Measurements from ENCODE around the gene ZC3HAV1. TPM values are rescaled to one million over a fixed set of nuclear protein-coding genes. Genes with fewer than 3 reads are reported as not detected.
"Not testable (repeated sequence)": the region's sequence is repeated elsewhere in the genome, so short reads cannot be mapped to it uniquely, and the experiment has no call there.

Gene ZC3HAV1
- total RNA-seq, 1 donor from 2014 or later: 6.5 TPM

DNA sequence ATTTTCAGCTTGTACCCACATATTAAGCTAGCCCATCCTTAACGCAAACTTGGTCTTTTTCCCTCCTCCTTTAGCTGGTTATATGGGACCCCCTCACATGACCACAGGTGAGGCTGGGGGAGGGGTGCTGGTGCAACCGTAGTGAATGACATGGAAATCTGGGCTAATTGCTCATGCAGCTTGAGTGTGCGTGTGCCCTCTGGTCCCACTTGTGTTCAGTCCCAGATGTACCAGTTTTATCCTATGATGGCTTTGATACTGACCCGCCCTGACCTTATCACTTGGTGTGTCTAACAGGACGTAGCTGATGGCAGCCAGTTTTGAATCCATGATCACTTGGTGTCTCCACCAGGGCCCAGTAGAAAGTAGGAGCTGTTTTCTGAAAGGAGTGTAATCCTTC lies 5.1 kb upstream of the ZC3HAV1 start:
- ATAC-seq (ENCODE audit: poor library complexity) (no peak), DNase-seq (no peak)
- intact Hi-C loops (cut with DNase I): no loop called here

DNA sequence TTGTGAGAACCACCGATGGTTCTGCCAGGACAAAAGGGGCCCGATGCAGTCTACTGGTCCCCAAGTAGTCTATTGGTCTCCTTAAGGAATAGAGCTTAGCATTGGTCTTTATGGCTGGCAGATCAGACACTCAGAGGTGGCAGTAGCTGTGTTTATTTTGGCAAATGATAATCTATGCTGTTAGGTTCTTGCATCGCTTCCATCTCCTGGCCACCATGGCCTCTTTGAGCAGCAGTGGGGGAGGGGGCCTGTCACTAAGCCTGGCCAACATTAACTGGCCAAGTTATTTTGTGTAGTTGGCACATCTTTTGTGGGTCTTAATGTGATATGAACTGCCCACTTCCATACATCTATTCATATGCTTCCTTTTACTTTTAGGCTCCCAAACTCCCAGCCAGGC lies 4.5 kb upstream of the ZC3HAV1 start:
- ATAC-seq (ENCODE audit: poor library complexity): no peak
- DNase-seq: no peak
- intact Hi-C loops (cut with DNase I): no loop called here

DNA sequence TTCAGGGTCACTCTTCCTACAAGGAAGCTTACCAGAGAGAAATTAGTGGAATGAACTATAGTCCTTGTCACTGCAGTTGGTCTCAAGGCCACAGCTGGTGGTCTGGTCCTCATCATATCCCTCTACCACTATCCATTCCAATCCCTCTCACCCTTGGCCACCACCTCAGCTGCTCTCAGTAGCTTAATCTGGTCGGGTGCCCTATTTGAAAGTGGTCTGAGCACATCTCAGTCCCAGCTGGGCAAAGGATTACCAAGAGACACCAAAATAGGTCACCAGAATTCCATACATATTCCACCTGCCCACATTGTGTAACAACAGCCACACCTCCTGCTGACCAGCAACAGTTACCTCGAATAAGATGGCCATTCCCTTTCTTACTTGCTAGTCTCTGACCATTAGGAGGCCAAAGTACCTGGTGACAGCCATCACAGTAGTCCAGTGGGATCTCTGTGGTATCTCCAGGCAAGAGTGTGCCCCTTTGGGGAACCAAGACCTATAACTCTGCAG lies 3.3 kb upstream of the ZC3HAV1 start:
- intact Hi-C loops (cut with DNase I): no loop called here
- DNase-seq (no peak), ATAC-seq (ENCODE audit: poor library complexity) (no peak)

DNA sequence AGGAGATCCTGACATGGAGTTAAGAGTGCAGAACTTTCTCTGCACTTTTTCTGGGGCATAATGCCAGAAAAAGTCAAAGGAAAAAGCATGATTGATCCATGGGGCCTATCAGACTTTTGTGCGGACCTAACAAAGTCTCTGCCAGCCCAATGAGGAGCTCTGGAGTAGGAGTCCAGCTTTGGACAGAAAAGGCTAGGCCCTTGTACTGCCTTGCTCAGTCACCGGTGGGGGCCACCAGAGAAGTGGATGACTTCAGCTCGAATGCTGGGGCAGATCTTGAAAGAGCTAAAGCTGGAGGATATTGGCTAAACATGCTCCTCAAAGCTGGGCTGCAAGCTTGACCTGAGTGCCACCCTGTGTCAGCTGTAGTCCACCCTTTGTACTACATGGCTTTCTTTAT lies 2.8 kb upstream of the ZC3HAV1 start:
- intact Hi-C loops (cut with DNase I): no loop called here
- DNase-seq: no peak
- no peak for ATAC-seq (ENCODE audit: poor library complexity)

DNA sequence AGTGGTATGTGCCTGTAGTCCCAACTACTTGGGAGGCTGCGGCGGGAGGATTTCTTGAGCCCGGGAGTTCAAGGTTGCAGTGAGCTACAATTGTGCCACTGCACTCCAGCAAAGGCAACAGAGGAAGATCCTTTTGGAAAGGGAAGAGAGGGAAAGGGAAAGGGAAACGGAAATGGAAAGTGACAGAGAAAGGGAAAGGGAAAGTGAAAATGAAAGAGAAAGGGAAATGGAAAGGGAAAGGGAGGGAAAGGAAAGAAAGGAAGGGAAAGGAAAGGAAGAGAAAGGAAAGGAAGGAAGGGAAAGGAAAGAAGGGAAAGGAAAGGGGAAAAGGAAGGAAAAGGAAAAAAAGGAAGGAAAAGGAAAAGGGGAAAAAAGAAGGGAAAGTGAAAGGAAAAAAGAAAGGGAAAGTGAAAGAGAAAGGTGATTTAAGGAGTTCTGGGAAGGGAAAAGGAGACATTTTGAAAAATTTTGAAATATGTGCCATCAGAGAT lies 2.3 kb upstream of the ZC3HAV1 start:
- ATAC-seq (ENCODE audit: poor library complexity) (no peak), DNase-seq (no peak)
- intact Hi-C loops (cut with DNase I): no loop called here

DNA sequence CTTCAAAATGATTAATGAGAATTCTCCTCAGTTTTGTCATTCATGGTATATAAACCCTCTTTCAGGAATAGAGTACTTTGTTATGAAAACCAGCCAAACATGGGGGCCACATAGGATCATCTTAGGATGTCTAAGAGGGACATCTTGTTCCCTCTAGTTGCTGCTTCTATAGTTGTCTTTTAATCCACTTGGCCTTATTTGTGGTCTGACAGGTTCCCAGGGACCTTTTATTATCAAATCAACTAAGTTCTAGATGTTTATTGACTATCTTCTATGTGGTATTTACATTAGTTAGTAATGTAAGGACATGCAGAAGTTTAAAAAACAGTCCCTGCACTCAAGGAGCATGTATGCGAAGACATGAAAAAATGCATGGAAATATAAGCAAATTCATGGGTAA lies 1.6 kb upstream of the ZC3HAV1 start:
- no peak for DNase-seq
- intact Hi-C loops (cut with DNase I): no loop called here
- no peak for ATAC-seq (ENCODE audit: poor library complexity)

DNA sequence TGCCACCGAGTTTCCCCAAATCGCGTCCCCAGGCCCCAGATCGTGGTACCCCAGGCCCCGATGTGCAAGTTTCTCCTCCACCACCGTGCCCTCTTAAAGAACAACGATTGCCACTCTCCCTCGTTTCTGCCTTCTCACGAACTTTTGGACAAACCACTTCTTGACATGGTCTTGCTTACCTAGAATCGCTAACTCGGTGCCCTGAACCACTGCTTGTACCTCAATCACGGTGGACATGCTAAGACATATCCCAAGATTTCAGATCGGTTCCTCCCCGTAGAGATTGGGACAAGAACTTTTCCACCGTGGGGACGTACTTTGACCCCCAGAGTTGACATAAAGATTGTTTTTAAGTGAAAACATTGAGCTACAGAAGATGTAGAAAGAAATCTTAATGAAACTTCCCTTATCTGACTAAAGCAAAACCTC lies 477 bp upstream of the ZC3HAV1 start:
- intact Hi-C loops (cut with DNase I): no loop called here
- no peak for ATAC-seq (ENCODE audit: poor library complexity)
- no peak for DNase-seq

DNA sequence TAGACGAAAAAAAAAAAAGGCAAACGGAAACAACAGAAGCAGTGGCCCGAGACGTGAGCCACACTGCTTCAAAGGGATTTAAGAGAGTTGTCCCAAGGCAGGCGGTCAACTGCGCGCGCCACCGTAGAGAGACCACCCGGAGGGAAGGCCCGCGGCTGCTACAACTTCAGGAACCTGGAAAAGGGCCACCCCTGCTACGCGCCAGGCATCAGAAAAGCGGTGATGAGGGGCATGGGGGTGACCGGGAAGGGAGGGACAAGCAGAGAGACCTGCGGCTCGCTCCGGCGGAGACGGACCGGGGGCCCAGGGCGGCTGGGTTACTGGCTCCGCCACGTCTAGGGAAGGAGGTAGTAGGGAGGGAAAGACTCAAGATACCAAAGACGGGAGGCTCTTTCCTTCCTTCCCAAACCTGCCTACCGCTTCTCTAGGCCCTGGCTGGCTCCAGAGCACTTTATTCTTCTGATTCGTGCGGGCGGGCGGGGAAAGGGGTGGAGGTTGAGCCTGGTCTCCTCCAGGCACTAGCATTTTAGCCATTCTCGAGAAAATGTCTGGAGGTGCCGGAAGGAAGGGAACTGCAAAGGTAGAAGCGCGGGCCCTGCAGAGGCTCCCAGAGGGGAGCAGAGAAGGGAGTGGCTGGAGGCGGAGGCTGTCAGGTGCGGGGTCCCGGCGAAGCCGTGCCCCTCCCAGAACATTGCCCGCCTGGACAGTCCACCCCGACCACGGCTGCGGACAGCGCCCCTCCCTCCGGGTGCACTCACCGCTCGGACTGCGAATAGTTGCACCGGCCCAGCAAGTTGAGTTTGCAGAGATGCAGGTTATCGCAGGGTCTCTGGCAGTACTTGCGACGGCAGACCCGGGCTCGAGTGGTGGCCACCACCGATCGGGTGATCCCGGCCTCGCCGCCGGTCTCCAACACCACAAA lies 993 bp downstream of the ZC3HAV1 start:
- DNase-seq: peak; percentile 61
- ATAC-seq (ENCODE audit: poor library complexity): peak; percentile 32
- intact Hi-C loops (cut with DNase I): no loop called here

DNA sequence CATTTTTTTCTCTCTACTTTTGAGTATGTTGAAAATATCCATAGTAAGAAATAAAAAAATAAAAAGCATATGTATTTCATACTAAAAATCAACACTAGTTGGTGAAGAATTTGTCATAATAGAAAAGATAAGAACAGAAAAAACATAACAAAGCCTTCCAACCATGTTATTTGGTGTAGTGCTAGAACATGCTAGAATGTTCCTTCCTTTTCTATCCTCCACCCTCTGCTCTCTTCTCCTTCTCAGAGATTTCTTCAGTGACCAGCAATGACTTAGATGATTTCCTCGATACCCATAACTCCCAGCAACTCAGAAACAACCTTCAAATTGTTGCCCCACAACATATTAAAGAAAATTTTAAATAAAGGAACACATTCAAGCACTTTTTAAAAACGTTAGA lies 2.6 kb downstream of the ZC3HAV1 start:
- DNase-seq (no peak), ATAC-seq (ENCODE audit: poor library complexity) (no peak)
- intact Hi-C loops (cut with DNase I): no loop called here

DNA sequence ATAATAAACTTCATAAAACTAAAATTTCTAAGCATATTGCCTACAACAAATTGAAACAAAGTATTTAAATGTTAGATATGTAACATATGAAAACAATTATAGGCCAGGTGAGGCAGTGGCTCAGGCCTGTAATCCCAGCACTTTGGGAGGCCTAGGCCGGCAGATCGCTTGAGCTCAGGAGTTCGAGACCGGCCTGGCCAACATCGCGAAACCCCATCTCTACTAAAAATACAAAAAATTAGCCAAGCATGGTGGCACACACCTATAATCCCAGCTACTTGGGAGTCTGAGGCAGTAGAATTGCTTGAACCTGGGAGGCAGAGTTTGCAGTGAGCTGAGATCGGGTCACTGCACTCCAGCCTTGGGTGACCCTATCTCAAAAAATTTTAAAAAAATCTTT lies 3.3 kb downstream of the ZC3HAV1 start:
- intact Hi-C loops (cut with DNase I); ATAC-seq (ENCODE audit: poor library complexity); DNase-seq: not testable (repeated sequence)

DNA sequence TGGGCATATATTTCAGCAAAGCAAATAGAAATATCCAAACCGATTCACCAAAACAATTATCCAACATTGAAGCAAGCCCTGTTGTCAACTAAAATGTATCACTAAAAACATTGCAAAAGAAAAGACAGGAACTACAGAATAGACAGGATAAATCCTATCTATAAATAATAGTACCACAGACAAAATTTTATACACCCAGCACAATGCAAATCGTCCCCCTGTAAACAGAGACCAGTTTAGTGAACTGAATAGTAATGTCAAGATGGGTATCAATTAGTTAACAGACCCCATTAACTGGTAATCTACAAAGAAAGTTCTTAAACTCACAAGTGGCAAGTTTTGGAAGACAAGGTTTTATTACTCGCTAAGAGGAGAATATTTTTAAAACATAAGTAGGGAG lies 4.0 kb downstream of the ZC3HAV1 start:
- intact Hi-C loops (cut with DNase I): no loop called here
- DNase-seq: no peak
- no peak for ATAC-seq (ENCODE audit: poor library complexity)

DNA sequence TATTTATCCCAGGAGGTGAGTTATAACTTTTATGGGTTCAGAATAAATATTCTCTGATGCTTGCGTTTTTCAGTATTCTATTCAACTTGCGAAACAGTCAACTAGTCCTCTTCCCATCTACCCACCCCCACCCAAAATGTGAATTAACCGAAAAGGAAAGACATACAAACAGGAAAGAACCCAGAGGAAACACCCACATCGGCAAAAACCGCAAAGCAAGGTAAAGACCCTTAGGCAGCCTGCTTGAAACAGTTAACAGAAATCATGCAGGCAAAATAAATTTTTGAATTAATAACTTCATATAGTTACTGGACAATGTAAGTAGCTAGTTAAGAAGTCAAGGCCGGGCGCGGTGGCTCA lies 5.4 kb downstream of the ZC3HAV1 start:
- DNase-seq: no peak
- intact Hi-C loops (cut with DNase I): no loop called here
- no peak for ATAC-seq (ENCODE audit: poor library complexity)

DNA sequence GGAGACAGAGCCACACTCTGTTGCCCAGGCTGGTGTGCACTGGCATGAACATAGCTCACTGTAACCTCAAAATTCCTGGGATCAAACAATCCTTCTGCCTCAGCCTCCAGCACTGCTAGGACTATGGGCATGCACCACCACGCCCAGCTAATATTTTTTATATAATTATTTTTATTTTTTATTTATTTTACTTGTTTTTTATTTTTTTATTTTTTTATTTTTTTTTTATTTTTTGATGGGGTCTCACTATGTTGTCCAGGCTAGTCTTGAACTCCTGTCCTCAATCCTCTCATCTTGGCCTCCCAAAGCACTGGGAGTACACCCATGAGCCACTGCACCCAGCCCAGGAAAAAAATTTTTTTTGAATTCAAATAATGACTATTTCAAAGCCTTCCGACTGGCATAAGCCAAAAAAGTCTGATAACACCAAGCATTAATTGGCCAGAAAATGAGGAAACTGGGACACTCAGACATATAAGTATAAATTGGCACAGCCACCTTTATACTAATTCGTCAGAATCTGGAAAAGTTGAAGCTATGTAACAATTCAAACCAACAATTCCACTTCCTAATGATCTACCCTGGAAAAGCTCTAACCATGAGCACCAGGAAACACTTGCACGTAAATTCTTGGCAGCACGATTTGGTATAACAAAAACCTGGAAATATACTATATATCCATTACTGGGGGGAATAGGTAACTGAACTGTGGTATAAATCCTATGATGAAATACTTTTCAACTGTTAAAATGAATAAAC lies 6.3 kb downstream of the ZC3HAV1 start:
- ATAC-seq (ENCODE audit: poor library complexity): no peak
- intact Hi-C loops (cut with DNase I): no loop called here

DNA sequence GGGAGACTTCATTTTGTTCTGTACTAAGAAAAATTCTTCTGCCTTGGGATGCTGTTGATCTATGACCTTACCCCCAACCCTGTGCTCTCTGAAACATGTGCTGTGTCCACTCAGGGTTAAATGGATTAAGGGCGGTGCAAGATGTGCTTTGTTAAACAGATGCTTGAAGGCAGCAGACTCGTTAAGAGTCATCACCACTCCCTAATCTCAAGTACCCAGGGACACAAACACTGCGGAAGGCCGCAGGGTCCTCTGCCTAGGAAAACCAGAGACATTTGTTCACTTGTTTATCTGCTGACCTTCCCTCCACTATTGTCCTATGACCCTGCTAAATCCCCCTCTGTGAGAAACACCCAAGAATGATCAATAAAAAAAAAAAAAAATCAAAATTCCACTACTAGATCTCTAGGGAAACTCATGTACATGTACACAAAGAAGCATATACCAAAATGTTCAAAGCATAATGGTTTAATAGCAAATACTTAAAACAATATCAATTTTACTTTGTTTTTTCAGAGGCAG lies 7.8 kb downstream of the ZC3HAV1 start:
- intact Hi-C loops (cut with DNase I); ATAC-seq (ENCODE audit: poor library complexity); DNase-seq: not testable (repeated sequence)

More for the DNA sequence above, 6.3 kb downstream of the ZC3HAV1 start:
- DNase-seq: no peak

DNA sequence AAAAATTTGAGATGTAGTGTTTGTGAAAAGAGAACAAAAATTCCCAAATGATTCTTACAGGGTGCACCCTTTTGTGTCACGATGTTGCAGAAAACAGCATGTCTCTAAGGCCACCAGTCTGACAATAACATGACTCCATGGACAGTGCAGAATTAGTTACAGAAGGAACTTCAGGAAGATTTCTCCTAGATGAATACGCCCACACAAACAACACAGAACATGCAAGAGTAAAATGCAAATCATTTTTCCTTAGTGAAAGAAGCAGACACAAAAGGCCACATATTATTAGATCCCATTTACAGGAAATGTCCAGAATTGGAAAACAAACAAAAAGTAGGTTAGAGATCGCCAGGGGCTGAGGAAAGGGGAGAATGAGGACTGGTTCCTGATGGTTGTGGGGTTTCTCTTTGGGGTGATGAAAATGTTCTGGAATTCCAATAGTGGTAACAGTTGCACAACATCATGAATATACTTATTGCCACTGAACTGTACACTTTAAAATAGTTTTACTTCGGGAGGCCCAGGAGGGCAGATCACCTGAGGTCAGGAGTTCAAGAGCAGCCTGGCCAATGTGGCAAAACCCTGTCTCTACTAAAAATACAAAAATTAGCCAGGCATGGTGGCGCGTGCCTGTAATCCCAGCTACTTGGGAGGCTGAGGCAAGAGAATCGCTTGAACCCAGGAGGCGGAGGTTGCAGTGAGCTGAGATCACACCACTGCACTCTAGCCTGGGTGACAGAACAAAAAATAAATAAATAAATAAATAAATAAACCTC lies 10.2 kb downstream of the ZC3HAV1 start:
- intact Hi-C loops (cut with DNase I): no loop called here
- ATAC-seq (ENCODE audit: poor library complexity) (no peak), DNase-seq (no peak)

DNA sequence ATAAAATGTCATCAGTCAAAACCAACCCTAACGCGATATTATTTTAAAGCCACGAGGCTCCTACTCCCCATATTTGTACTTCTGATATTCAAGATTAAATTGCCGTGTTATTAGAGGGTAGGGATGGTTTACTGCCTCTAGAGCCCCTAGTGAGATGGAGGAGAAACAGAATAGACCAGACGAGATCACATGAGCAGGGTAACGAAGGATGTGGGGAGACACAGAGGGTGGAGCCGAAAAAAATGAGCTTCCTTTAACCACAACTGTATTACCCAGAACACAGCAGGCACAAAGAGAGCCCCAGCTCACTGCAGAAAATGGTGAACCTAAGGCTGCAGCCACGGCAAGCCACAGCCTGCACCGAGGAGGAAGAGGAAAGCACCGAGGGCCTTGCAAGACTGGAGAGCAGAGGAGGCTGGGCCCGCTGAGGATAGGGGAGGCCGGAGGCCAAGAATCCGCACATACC lies 14.3 kb downstream of the ZC3HAV1 start:
- intact Hi-C loops (cut with DNase I): no loop called here
- DNase-seq (no peak), ATAC-seq (ENCODE audit: poor library complexity) (peak; percentile 61)

DNA sequence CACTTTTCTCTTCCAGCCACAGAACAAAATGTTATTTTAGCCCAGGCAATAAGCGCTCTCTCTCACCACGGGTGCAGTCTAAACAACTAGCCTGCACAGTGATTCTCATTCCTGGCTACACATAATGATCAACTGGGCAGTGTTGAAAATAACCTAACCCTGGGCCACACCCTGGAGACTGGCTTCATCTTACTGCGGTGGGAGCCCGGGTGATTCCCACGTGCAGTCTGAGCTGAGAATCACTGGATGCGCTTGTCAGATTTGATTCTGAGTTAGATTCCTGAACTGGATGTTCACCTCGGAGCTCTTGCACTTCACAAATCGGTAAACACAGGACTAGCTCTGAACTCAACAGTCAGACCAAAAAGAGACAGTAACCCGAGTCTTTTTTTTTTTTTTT lies 14.9 kb downstream of the ZC3HAV1 start:
- ATAC-seq (ENCODE audit: poor library complexity) (no peak), DNase-seq (no peak)
- intact Hi-C loops (cut with DNase I): no loop called here

DNA sequence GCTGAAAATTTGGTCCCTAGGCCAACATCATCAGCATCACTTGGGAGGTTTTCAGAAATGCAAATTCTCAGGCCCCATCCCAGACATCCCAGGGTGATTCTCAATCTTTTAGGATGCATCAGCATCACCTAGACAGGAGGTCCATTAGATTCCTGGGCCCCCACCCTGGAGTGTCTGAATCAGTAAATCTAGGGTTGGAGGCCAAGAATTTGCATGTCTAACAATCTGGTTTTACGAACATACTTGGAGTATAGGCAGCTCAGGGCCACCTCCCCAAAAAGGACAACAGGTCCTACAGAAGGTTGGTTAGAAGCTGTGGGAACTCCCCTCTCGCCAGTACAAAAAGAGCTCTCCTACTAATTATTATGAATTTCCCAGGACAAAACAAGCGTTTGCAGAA lies 15.5 kb downstream of the ZC3HAV1 start:
- DNase-seq (no peak), ATAC-seq (ENCODE audit: poor library complexity) (no peak)
- intact Hi-C loops (cut with DNase I): no loop called here

DNA sequence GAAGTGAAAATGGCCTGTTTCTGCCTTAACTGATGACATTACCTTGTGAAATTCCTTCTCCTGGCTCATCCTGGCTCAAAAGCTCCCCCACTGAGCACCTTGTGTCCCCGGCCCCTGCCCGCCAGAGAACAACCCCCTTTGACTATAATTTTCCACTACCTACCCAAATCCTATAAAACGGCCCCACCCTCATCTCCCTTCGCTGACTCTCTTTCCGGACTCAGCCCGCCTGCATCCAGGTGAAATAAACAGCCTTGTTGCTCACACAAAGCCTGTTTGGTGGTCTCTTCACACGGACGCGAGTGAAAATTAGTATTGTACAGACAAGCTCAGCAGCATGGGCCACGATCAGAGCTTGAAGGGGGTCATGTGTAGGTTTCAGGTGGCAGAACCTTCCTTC lies 16.0 kb downstream of the ZC3HAV1 start:
- ATAC-seq (ENCODE audit: poor library complexity); intact Hi-C loops (cut with DNase I); DNase-seq: not testable (repeated sequence)
